ENCODE data around the gene USP12.

USP12 gene

GRCh38 chr13:27020415-27020814, 151.2 kb downstream of the USP12 start:
- DNase-seq (ENCODE audit: extremely low spot score, insufficient read length, low read depth) (no peak), FAIRE-seq (no peak)

GRCh38 chr13:27018882-27019281, 152.7 kb downstream of the USP12 start:
- no peak for FAIRE-seq
- no peak for DNase-seq (ENCODE audit: extremely low spot score, insufficient read length, low read depth)

DNA sequence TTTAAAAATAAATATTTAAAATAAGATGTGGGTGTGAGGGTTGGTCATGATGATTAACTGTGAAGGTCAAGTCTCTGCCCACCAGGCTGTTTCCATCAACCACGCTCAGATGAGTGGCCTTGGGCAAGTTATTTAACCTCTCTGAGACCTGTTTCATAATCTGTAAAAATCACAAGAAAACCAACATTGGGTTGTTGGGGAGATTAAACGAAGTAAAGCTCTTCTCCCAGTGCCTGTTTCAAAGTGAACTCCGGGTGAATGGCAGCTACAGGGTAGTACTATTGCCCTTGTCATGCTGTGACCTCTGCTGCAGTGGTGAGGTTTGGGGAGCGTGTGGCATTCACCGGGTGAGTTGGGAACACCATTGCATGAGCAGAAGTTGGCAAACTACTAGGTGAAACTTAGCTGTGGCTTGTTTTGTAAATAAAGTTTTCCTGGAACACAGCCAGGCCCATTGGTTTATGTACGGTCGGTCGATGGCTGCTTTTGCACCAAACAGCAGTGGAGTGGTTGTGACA, 153.2 kb downstream of the USP12 start:
- FAIRE-seq (no peak), DNase-seq (ENCODE audit: extremely low spot score, insufficient read length, low read depth) (no peak)

DNA sequence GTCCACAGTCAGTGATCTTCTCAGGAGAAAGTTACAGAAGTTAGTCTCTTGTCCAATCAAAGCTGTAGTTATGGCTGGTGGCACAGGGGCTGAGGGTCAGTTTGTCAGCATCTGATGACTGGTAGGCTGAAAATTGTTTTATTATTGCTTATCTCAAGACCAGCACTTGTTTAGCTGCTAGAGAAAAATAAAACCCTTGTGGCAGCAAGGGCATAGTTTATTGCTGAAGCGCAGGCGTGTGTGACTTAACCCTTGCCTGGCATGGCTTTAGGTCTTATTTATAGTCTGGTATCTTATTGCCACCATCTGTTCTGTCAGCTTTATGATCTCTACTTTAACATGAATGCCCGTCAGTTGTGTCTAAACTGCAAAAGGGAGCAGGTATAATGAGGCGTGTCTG, 154.7 kb downstream of the USP12 start:
- DNase-seq (ENCODE audit: extremely low spot score, insufficient read length, low read depth) (no peak), FAIRE-seq (no peak)

Measured in GM18507 (cell line).